GM21447 (cell line): ENCODE measurements around the gene AUTS2.

Source experiments
- ATAC-seq: cut with Tn5 transposase; IDR thresholded peaks from one replicate; pipeline ENCODE4 v1.9.1; 2021; ENCODE audit not compliant: unreplicated experiment

The AUTS2 gene

GRCh38 chr7:70097645-70098044 is 499.4 kb downstream of the AUTS2 start:
- ATAC-seq = no peak

GRCh38 chr7:70098133-70098561 is 499.9 kb downstream of the AUTS2 start:
- no peak for ATAC-seq

GRCh38 chr7:70098905-70099672 is 500.8 kb downstream of the AUTS2 start:
- no peak for ATAC-seq

GRCh38 chr7:70104243-70104642 is 506.0 kb downstream of the AUTS2 start:
- ATAC-seq = no peak

- ATAC-seq = no peak
These were observed 514.8 kb downstream of the AUTS2 start for GRCh38 chr7:70113078-70113477.

GRCh38 chr7:70113536-70113935 is 515.3 kb downstream of the AUTS2 start:
- ATAC-seq = no peak

DNA sequence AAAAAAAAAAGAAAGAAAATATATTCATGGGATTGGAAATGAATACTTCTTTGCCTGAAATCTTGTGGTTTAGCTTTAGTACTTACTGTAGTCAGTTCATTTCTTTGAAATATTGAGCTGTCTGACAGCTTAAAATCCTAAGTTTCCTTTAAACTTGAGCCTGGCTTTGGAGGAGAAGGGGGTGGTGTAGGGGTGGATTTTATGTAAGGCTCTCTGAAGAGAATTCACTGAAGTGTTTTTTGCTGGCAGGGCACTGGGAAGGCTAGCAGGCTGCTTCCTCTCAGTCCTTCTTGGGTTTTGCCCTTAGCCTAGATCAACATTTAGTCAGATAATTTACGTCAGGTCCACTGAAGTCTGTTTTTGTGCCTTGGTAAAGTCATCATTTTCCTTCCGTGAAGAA is 516.5 kb downstream of the AUTS2 start:
- ATAC-seq = no peak

GRCh38 chr7:70116244-70116643 is 518.0 kb downstream of the AUTS2 start:
- no peak for ATAC-seq

- ATAC-seq = no peak
These were observed 518.6 kb downstream of the AUTS2 start for GRCh38 chr7:70116867-70117266.

GRCh38 chr7:70120851-70121250 is 522.6 kb downstream of the AUTS2 start:
- no peak for ATAC-seq

DNA sequence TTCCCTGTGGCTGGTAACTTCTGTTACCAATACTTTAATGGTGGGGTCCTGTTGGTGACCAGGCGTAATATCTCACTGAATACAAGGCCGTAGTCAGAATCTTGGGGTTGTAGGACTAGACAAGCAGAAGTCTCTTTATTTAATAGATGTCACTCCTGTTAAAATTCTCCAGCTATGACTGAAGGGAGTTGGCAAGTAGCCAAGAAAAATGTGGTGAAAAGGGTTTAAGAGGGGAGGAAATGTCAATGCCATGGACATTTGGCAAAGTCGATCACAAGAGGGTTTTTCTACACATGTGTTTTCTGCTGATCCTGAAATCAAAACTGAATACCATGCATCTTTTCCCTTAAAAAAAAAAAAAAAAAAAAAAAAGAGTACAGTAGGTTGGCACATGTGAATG is 533.5 kb downstream of the AUTS2 start:
- ATAC-seq = no peak

DNA sequence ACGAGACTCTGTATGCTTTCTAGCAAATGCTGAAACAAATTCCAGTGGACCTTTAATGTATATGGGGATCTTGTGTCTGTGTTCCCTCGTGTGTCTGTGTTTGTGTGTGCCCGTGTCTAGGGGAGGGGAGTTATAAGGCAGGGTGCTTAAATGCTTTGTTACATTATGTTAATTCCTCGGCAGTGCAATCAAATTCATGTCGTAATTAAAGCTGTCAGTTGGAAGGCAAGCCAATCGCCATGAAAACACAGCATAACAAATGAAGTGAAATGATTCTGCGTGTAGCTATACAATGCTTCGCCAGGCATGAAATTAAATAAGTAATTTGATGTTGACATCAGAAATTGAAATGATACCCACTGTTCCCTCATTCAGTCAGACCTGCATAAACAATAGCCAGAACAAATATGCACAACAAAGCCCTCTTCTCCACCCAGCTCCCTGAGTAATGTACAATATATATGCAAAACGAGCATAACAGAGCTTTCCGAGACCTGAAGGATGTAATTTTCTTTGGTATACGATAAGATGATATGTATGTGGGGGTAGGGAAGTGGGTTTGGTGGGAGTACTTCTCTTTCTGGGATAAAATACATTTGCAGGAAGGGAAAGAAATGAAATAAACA is 534.1 kb downstream of the AUTS2 start:
- no peak for ATAC-seq

DNA sequence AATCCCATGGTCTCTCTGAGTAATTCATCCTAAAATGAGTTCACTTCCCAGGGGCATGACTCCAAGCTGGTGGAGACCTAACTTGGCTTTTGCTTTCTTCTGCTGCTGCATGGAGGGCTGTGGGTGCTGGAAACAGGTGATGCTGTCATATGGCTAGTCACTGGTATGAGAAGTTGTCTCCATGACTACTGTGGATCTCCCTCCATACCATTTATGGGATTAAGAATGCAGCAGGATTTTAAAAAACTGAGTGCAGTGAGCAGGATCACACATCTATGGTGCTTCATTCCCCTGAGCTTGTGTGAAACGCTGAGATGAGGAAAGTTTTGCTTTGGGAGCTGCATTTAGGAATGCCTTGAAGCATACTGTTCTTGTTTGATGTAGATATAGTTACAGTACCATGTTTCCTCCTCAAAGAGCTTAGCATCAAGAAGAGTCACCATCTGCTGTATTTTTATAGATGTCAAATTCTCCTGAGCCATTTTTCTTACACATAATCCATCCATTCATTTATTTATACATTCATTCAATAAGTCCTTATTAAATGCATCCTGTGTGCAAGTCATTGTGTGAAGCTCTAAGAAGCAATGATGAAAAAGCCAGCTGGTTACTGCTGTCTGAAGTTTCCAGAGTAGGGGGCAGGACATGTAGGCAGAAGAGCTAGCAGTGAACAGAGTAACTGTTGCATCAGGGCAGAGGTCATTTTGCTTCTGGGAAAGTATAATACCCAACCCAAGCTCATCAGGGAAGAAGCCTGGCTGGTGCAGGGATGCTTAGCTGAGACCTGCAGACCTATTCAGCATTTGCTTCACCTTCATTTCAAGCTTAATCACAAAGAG is 534.8 kb downstream of the AUTS2 start:
- no peak for ATAC-seq

GRCh38 chr7:70134029-70134770 is 535.9 kb downstream of the AUTS2 start:
- ATAC-seq = no peak

DNA sequence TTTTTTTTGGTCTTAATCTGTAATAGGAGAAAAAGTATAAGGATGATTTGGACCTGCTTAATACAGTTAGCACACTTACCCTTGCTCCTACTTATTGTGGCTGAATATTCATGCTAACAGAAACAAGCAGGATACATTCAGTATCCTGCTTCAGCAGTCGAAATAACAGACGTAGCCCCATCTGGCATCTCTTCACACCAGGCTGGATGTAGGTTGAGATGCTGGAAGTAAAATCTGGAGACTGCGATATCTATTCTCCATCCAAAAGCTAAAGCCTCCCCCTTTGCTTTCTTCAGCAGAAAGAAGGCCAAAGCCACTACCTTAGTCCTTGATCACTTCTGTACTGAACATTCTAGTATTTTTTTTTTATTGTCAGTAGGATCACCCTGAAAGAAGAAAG is 537.4 kb downstream of the AUTS2 start:
- ATAC-seq = no peak

DNA sequence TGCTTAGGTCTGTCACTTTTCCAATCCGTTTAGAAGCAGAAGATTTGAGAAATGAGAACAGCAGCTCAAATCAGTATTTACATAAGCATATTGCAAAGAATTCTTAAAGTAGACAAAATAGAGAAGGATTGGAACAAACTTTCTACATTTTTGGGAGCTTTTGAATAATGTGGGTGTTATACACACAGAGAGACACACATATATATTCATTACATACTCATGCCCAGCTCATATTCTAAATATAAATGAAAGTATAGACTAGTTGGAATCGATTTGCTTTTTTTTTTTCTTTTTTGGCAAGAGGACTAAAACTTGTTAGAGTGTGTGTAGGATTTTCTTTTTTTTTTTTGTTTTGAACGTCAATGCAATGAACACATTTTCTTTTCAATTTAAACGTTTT is 538.9 kb downstream of the AUTS2 start:
- no peak for ATAC-seq

GRCh38 chr7:70142247-70142932 is 544.1 kb downstream of the AUTS2 start:
- no peak for ATAC-seq

DNA sequence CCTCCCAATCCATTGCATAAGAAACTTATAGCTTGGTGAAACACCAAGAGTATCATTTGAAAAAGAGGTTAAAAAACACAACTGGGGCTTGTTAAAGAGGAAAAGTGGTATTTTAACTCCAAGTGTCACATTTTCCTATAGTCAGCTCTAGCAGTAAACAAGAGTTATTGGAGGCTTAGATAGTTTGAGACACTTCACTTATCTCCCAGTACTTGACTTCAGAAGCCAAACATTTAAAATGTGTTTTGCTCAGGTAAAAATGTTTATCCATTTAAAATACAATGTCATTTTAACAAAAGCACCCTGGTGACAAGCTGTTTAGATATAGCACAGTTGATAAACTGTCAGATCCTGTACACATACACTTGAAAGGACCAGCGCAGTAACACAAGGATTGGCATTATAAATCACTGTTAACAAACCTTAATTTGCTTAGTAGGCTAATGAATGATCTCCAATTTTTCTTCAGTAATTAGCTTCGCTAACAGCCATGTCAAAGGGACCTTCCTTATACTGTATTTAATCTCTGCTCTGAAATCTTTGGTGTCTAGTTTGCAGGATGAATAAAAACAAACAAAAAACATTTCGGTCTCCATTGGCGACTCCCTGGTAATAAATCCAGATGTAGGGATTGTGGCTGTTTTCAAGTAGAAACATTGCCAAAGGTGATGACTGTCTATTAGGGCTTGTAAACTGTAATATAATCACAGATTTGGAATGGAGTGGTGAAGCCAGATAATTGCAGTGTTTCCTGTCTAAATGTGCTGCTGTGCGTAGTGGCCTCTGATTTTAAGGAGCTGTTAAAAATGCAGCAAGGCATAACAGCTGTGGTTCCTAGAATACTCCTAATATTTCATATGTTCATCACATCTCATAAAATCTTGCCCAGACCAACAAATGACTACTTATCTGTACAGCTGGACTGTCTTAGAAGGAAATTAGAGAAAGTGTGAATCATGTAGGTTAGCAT is 545.1 kb downstream of the AUTS2 start:
- no peak for ATAC-seq

DNA sequence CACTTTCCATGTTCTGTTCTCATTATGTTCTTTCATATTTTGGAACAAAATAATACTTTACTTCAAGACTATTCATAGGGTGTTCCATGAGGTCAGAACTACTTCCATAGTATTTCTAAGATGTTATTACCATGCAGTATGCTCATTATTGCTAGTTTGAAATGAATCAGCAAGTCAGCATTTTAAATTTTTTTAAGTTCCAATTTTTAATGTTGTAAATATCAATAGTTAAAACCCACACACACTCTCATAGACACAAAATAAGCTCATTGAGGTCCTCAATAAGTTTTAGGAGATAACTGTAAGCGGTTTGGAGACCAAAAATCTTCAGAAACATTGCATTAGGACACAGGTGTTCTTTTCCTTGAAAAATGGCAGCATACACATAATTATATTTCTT is 550.7 kb downstream of the AUTS2 start:
- ATAC-seq = no peak
